ENCODE data around the gene LIN37. TPM values are rescaled to one million over a fixed set of nuclear protein-coding genes. Genes with fewer than 3 reads are reported as not detected.
A peak's percentile ranks its signal among the peaks of the same experiment; 100 is the strongest.

LIN37 gene
- total RNA-seq, 2 donors from 2014 or later, result 5.1 to 7.5 TPM

- no peaks in the 10 kb centered on the region for H3K9me3 ChIP-seq
- H3K4me3 ChIP-seq, result peak overlapping the region; percentile 74
- H3K27me3 ChIP-seq, result no peaks in the 10 kb centered on the region
- peak overlapping the region; percentile 72 for H3K27ac ChIP-seq
- H3K9ac ChIP-seq (ENCODE audit: low read depth in 2 of 2, low read length in 2 of 2), result peak overlapping the region; percentile 56 to 73
- intact Hi-C loops (cut with DNase I), result no loop called here
- H3K4me1 ChIP-seq, result no peaks in the 10 kb centered on the region
- DNase-seq, result peak; percentile 70
- H3K36me3 ChIP-seq, result peaks cover 5% of the 10 kb centered on the region
- TF ChIP-seq CTCF (IDR thresholded peaks at IDR 0.05), result no peak
Observed at GRCh38 chr19:35757231-35757748, 8.9 kb downstream of the LIN37 start.

DNA sequence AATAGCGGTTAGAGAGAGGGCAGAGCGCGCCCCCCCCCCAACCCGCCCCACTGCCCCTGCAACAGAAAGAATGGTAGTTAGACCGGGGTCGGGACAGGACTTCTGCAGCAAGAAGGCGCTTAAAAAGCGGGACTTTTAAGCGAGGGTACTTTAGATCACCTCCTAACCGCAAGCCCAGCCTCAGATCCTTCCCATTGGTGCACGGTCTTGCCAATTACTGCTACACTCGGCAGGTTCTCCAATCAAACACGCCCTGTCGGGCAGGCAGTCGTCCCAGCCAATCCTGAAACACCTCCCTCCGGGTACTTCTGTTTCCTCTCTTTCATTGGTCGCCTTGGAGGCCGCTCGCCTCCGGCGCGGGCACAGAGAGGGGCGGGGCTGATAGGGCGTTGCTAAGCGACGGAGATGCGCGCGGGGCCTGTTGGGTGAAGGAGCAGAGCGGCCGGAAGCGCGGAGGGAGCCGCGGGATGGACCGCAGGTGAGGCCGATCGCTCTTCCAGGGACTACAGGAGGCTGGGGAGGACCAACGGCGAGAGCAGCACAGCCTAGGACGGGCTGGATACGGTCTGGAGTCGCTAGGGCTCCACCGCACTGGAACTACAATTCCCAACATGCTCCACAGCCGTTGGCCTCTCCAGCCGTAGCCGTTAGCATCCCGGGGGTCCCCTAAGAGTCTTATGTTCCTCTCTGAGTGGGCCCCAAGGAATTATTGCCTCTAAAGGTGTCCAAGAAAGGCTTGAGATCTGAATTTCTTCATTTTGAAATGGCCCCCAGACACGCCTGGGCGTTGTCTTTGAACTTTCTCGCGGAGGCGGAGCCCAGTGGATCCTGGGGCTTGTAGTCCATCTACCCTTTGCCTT, 9.6 kb downstream of the LIN37 start, which contains the start of gene PROSER3:
Gene PROSER3 (plus strand): TSS at position 428 of the 860 bp plus-strand sequence. CDS start 40 bp downstream, at position 468.
- Histone ChIP-seq H3K4me3 (peak within 1 kb of the TSS; percentile 74), H3K9me3 (no peaks in the 10 kb centered on the region), H3K4me1 (no peaks in the 10 kb centered on the region), H3K36me3 (peaks cover 5% of the 10 kb centered on the region), H3K27me3 (no peaks in the 10 kb centered on the region), H3K9ac (ENCODE audit: low read depth in 2 of 2, low read length in 2 of 2) (peak within 1 kb of the TSS; percentile 82 to 97), H3K27ac (peak within 1 kb of the TSS; percentile 80)
- no peak for TF ChIP-seq CTCF (IDR thresholded peaks at IDR 0.05)
- peak; percentile 98 for DNase-seq
- intact Hi-C loops (cut with DNase I), result no loop called here

GRCh38 chr19:35759697-35760096, 11.3 kb downstream of the LIN37 start:
- intact Hi-C loops (cut with DNase I), result no loop called here
- no peak for DNase-seq
- Histone ChIP-seq H3K9me3 (no peaks in the 10 kb centered on the region), H3K36me3 (no peaks in the 10 kb centered on the region), H3K4me3 (no peak overlapping the region), H3K27ac (no peak overlapping the region), H3K9ac (ENCODE audit: low read depth in 2 of 2, low read length in 2 of 2) (no peak overlapping the region), H3K27me3 (no peaks in the 10 kb centered on the region), H3K4me1 (no peaks in the 10 kb centered on the region)
- TF ChIP-seq CTCF (IDR thresholded peaks at IDR 0.05), result no peak

DNA sequence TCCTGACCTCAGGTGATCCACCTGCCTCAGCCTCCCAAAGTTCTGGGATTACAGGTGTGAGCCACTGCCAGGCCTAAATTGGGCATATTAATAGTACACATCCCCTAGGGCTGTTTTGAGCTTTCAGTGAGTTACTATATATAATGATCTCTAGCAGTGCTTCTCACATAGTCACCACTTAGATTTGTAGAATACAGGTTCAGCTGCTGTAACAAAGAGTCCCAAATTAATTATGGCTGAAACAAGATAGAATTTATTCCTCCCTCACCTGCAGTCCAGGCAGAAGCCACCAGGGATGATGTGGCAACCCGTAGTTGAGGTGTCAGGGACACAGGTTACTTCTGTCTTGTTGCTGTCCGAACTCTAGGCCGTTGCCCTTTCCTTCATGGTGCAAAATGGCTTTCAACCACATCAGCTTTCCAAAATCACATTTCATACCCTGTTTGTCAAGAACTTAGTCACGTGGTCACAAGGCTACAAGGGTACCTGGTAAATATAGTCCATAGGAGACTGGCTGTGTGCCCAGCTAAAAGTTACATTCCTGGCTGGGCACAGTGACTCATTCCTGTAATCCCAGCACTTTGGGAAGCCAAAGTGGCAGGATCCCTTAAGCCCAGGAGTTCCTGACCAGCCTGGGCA, 12.5 kb downstream of the LIN37 start:
- intact Hi-C loops (cut with DNase I), result no loop called here
- H3K27ac ChIP-seq, result no peak overlapping the region
- H3K9me3 ChIP-seq, result no peaks in the 10 kb centered on the region
- no peak for TF ChIP-seq CTCF (IDR thresholded peaks at IDR 0.05)
- H3K4me3 ChIP-seq, result no peak overlapping the region
- no peaks in the 10 kb centered on the region for H3K36me3 ChIP-seq
- DNase-seq, result no peak
- H3K27me3 ChIP-seq, result no peaks in the 10 kb centered on the region
- no peaks in the 10 kb centered on the region for H3K4me1 ChIP-seq
- H3K9ac ChIP-seq (ENCODE audit: low read depth in 2 of 2, low read length in 2 of 2), result no peak overlapping the region

- Histone ChIP-seq H3K4me1 (no peaks in the 10 kb centered on the region), H3K9ac (ENCODE audit: low read depth in 2 of 2, low read length in 2 of 2) (no peak overlapping the region), H3K27ac (no peak overlapping the region), H3K9me3 (no peaks in the 10 kb centered on the region), H3K4me3 (no peak overlapping the region), H3K27me3 (no peaks in the 10 kb centered on the region), H3K36me3 (no peaks in the 10 kb centered on the region)
- no peak for DNase-seq
- TF ChIP-seq CTCF (IDR thresholded peaks at IDR 0.05), result no peak
- intact Hi-C loops (cut with DNase I), result no loop called here
Observed at GRCh38 chr19:35764432-35765315, 16.3 kb downstream of the LIN37 start.
